SK-MEL-5 (cell line): ENCODE measurements around the gene PRKX. TPM values are rescaled to one million over a fixed set of nuclear protein-coding genes. Genes with fewer than 3 reads are reported as not detected.
"Not testable (repeated sequence)": the region's sequence is repeated elsewhere in the genome, so short reads cannot be mapped to it uniquely, and the experiment has no call there.

ENCODE experiments used
- DNase-seq: peaks from one replicate; pipeline ENCODE4 v3.0.0-alpha.2; 2016; ENCODE audit warnings: low read depth, low spot score
- in situ Hi-C: cut with HindIII; loops from 2 replicates; pipeline ENCODE4 v1.10.0; 2016; ENCODE audit warnings: low sequenced_read_pairs, high pct_unique_total_duplicates, low pct_unique_long_range_greater_than_20kb
- total RNA-seq: library from RNA; depleted of rRNA; stranded (reverse); fragments of >200 nt; shearing (Covaris generic); gene quantifications from 2 replicates; pipeline ENCODE4 v1.2.3, GENCODE V29; 2014

The PRKX gene
- total RNA-seq, 1 experiment from 2014 or later: 14.1 TPM

DNA sequence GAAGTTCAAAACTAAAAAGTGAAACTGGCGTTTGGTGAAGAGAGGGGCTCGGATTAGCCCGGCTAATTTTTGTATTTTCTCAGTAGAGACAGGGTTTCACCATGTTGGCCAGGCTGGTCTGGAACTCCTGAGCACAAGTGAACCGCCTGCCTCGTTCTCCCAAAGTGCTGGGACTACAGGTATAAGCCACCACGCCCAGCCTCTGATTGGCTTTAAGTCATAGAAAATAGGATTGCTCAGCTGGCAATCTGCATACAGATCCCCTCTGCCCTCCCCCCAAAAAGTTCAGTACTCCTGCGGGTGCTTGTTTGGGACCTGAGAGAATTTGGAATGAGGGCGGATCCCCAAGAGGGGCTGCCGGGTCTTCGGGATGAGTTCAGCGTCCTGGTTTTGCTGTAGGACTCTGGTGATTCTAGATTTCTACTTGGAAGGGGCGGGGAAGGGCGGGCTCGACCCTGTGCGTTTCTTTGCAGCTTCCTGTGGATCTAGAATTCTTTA is 537 bp upstream of the PRKX start:
- in situ Hi-C loops: no loop called here
- DNase-seq: no peak

DNA sequence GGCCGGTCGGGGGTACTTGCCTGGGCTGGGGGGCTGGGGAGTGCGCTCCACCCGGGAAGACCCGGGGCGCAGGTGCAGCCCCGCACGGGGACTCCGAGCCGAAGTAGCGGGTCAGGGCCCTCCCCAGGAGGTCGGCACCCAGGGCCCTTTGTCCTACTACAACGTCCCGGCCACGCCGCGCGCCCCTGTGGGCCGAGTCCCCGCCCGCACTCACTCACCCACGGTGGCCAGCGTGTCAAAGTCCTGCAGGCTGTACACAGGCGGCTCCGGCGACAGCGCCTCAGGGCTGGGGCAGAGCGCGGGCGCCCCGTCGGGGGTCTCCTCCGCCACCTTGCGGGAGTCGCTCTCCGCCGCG is 602 bp downstream of the PRKX start:
- in situ Hi-C loops: no loop called here
- DNase-seq: no peak

DNA sequence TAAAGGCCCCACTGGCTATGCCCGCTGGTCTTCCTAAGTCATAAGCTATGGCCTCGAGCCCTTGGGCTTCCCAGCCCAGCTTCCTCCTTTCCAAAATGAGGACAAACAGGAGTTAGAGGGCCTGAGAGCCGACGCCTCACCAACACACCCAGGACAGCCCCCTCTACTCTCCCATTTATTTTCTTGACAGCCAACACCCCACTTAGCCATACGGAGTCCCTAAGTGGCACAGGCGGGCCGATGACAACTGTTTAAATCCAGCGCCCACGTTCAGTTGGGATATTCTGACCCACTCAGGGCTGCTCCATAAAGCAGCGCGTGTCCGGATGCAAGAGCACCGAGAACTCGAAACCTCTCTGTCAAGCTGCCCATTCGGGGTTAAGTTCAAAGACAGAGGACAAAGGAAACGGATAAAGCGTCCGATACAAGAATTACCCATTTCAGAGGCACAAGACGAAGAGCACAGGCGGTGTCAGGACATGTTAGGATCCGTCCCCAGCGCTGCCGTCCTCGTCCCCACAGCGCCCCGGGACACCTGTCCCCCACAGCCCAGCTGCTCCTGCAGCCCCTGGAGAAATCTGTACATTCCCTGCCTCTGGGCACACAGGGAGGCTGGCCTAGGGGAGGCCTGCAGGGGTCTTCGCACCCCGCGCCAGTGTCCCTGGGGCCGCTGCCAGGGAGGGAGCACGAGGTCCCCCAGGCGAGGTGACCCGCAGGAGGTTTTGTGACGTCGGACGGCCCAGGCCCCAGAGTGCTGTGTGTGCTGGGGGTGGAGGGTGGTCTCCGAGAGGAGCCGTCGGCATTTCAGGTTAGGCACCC is 1.2 kb downstream of the PRKX start:
- DNase-seq: no peak
- in situ Hi-C loops: no loop called here

DNA sequence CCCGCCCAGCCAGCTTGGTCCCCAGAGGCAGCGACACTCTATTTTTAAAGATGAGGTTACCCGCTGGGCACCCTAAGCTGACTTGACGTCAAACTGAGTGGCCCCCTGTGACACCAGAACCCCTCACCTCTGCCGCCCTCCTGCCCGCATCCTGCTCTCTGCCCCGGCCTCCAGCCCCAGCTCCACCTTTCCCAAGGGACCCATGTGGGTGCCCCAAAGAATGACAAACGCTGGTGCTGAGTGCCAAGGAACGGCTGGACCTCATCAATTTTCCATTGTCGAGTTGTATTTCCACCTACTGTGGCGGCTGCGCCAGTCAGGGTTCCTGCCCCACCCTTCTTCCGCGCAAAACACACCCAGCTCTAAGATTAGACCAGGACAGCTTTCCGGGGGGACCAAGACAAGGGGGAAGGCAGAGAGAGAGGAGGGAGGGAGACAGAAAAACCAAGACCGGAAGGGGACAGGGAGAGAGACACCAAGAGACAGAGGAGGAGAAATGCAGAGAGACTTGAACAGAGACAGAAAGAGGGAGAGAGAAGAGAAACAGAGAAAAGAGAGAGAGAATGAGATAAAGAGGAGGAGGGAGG is 2.0 kb downstream of the PRKX start:
- no peak for DNase-seq
- in situ Hi-C loops: no loop called here

DNA sequence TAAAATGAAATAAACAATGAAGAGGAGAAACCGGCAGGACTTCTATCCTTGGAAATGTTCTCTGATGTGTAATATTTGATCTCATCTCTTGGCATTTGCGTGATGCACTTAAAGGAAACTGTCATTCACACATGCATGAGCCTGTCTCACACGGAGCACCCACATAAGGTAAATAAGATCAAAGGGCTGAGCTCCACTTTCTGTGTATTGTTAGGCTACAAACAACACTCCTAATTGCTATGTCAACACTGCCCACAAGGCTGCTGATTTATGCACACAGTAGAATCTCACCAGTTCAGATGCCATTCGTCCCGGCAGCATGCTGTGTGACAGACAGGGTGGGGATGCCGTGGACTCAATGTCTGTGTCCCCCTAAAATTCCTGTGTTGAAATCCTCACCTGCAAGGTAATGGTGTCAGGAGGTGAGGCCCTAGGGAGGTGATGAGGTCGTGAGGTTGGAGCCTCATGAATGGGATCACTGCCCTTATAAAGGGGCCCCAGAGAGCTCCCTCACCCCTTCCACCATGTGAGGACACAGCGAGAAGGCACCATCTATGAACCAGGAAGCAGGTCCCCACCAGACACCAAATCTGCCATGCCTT is 5.7 kb downstream of the PRKX start:
- in situ Hi-C loops, DNase-seq: not testable (repeated sequence)

DNA sequence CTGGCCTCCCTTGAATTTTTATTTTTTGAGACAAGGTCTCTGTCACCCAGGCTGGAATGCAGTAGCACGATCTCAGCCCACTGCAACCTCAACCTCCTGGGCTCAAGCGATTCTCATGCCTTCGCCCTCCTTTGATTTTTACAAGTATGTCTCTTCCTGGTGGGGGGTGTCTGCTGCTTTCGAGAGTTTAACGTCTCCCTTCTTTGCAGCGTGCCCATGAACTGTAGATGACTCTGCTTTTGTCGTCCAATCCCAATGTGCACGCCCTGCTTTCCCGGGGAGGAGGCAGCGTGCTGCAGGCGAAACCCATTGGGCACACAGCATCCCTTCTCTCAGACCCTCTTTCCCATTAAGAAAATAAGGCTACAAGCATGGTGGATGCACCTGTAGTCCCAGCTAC is 7.0 kb downstream of the PRKX start:
- in situ Hi-C loops: no loop called here
- no peak for DNase-seq

DNA sequence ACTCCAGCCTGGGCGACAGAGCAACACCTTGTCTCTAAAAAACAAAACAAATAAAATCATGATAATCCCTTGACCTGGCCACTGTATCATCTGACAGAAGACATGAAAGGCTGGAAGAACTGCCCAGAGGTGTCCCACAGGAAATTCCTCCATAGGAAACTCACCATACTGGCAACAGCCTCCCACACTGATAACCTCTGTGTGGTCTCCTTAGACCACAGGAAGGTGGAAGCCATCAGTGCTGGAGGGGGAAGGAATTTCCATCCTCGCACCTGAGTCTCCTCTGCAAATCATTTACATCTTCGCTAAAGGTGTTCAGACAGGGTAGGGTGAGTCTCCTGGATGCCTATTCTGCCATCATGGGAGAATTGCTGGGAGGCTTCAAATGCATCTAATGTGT is 10.2 kb downstream of the PRKX start:
- in situ Hi-C loops, DNase-seq: not testable (repeated sequence)

DNA sequence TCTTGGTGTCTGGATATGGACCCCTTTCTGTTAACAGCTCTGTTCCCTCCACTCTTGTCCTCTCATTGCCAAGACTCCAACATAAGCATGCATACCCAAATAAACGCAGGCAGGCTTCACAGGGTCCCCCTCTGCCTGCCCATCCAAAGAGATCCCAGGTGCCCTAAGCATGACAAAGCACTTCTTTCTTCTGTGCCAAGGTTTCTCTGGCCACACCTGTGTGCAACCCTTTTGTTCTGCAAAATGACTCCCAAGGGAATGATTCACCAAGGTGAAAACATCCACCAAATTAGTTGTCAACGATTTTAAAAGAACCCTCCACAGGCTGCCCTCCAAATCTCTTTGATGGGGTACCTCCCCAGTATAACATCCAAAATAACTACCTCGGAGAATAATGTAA is 11.4 kb downstream of the PRKX start:
- in situ Hi-C loops, DNase-seq: not testable (repeated sequence)

DNA sequence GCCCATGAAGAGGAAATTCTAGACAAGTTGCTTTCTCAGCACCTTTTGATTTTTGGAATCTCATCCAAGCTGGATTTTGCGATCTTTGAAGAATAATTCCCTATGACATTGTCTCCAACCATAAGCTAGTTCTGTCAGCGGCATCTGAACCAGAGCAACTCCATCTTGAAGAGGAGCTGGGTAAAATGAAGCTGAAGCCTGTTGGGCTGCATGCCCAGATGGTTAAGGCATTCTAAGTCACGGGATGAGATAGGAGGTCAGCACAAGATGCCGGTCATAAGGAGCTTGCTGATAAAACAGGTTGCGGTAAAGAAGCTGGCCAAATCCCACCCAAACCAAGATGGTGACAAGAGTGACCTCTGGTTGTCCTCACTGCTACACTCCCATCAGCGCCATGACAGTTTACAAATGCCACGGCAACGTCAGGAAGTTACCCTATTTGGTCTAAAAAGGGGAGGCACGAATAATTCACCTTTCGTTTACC is 12.0 kb downstream of the PRKX start:
- DNase-seq, in situ Hi-C loops: not testable (repeated sequence)

DNA sequence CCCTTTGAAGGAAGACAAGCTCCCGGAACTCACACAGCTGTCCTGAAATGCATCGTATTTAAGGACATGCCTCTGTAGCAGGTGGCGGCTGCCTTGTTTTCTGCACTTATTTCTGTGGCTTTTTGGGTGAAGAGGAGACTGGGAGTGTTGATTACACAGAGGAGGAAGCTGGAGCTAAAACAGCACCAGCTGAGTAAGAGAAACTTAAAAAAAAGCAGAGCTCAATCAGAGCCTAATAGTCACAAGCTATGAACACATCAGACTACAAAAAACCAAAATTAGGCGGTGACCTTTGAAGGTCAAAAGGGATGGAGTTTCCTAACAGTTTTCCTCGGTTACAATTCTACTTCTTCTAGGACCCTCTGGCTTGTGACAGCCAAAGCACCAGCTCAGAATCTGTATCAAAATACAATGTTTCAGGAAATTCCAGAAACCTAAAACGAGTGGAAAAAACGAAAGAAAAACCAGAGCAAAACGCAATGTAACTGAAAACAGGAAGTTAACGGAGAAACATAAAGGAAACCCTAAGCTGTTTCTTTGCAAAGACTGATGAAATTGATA is 13.5 kb downstream of the PRKX start:
- no peak for DNase-seq
- in situ Hi-C loops: no loop called here

DNA sequence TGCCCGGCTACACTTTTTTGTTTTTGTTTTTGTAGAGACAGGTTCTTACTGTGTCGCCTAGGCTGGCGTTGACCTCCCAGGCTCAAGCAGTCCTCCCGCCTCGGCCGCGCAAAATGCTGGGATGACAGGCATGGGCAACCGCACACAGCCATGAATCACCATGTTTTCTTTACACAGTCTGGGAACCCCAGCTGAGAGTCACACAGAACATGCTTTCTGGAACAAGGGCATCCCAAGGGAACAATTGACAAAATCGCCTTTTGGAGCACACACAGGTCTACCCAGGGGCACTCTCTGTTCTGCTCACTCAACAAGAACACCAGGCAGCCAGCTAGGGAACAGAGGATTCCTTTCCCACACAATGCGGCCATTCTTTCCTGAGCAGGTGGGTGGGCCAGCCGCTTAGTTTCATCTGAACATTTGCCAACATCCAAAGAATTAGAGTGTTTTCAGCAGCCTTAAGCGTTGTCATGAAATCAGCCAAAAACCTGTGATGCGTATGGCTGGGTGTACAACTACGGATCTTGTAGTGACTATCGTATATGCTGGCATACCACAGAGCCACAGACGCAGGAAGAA is 15.7 kb downstream of the PRKX start:
- DNase-seq: peak; percentile 86
- in situ Hi-C loops: no loop called here

DNA sequence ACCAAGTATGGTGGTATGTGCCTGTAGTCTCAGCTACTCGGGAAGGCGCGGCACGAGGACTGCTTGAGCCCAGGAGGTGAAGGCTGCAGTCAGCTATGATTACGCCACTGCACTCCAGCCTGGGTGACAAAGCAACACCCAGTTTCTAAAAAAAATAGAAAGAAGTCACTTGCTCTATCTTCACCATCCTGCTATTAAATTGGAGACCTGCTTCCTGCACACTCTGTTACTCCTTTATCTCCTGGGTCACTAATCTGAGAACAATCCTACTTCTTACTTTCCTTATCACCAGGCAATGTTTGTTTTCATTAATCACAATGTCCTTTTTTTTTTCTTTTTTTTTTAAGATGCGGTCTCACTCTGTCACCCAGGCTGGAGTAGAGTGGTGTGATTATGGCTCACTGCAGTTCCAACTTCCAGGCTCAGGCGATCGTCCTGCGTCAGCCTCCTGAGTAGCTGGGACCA is 16.2 kb downstream of the PRKX start:
- no peak for DNase-seq
- in situ Hi-C loops: no loop called here

DNA sequence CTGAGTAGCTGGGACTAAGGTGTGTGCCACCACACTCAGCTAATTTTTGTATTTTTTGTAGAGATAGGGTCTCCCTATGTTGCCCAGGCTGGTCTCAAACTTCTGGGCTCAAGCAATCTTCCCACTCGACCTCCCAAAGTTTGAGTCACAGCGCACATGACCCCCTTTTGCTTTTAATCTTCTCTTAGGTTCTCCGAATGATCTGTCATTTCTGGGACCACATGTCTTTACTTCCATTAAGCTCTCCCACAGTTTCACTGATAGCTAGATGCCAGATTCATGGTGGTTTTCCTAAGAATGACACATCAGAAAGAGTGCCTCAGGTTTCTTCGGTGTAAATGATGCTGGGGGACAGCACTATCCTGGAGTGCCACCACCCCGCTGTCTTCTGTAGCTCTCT is 17.9 kb downstream of the PRKX start:
- in situ Hi-C loops: no loop called here
- no peak for DNase-seq

DNA sequence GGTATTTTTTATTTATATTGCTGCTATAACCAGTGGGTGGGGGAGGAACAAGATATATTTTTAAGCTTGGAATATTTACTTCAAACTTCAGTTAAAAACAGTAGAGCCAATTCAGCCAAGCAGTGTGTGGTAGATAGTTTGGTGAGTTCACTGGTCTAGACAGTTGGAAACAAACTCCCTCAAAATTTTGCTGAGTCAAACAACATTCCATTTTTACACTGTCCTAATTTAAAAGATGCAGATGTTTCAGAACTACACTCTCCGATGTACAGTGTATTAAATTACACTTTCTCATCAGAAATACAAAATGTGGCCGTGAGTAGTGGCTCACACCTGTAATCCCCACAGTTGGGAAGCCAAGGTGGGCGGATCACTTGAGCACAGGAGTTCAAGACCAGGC is 23.3 kb downstream of the PRKX start:
- in situ Hi-C loops: no loop called here
- DNase-seq: no peak

DNA sequence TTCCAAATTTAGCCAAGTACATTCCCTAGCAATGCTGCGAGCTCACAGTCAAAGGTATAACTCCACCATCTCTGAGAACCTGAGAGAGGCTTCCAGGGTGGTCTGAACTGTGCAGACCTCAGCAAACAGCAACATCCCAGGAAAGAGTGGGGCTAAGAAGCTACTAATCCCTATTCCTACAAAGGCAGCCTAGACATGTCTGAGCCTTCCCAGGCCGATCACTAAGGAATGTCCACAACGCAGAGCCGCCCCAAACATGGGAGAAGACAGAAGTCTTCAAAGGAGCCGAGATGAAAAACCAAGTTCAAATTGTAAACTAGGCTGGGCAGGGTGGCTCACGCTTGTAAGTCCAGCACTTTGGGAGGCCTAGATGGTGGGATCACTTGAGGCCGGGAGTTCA is 30.2 kb downstream of the PRKX start:
- DNase-seq: not testable (repeated sequence)

DNA sequence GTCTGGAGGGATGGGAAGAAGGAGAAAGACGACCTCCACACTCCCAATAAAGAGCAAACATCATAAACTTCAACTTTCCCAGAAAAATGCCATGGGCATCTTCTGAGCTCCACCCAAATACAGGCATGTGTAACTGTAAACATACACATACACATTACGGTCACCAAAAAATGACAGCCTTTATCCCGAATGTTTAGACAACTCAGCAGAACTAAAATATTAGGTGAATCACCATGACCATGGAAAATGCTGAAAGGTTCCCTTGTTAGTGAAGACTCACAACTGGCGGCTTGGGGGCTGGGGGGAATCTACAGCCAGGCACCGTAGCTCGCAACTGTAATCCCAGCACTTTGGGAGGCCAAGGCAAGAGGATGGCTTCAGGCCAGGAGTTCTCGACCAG is 33.0 kb downstream of the PRKX start:
- in situ Hi-C loops: no loop called here
- no peak for DNase-seq

More for the DNA sequence above, 30.2 kb downstream of the PRKX start:
- in situ Hi-C loops: not testable (repeated sequence)

DNA sequence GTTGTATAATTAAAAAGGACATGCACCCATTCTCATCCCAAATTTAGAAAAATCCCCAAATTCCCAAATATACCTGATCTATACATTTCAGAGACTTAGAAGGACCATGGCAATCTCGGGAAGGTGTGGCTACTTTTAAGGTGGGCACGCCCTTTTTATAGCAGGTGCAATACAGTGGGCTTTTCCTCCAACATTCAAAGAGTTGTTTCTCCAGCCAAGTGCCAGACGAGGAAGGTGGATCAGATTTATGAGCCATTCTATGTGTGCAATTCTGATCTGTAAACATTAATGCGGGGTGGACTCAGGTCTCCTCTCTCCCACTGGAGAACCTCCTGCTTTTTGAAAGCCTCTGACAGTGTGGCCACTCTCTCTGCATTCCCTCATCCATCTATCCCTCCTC is 33.8 kb downstream of the PRKX start:
- no peak for DNase-seq
- in situ Hi-C loops: no loop called here

DNA sequence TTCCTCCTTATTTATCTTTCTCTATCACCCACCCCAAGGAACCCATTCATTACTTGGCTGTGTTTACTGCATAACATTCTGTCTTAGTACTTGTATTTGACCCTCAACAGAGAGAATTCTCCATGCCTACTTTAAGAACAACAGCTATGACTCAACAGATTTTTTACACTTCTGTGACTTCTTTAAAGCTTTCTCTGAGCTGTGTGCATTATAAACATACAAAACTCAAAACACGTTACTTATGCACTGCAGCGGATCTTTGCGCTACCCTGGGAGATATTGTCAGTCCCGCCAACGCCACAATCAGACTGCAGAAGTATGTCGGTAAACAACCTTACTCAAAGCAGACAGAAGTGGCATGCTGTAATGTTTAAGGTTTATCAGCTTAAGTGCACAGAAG is 35.1 kb downstream of the PRKX start:
- in situ Hi-C loops: no loop called here
- DNase-seq: no peak
